SK-N-SH (cell line): ENCODE data around the gene TRH. TPM values are rescaled to one million over a fixed set of nuclear protein-coding genes. Genes with fewer than 3 reads are reported as not detected.
A peak's percentile ranks its signal among the peaks of the same experiment; 100 is the strongest.

Source experiments
- CTCF ChIA-PET: fragments of 300-600, 350-600 bp; formaldehyde crosslinking; extraction: SDS; loops from one replicate; lab custom pipeline; 2021; lab: Yijun Ruan, JAX
- POLR2A ChIA-PET: fragments of 350-600 bp; sonication (Branson Sonifier 250); formaldehyde crosslinking; extraction: SDS; loops from one replicate; lab custom pipeline; 2020; ENCODE audit warnings: antibody characterized with exemption, inconsistent platforms; lab: Yijun Ruan, JAX
- DNase-seq: peaks from one replicate; pipeline ENCODE4 v3.0.0; 2012
- H2AFZ ChIP-seq: fragments of 200-600 bp; sonication (generic); 2 replicates; pipeline ENCODE4 v1.8.1; 2016; ENCODE audit warnings: antibody characterized with exemption, mild to moderate bottlenecking, low read depth
- H3F3A ChIP-seq: fragments of 200-600 bp; sonication (generic); replicated peaks from 2 replicates; pipeline ENCODE3; 2016; ENCODE audit warnings: antibody characterized with exemption, mild to moderate bottlenecking; ENCODE audit not compliant: insufficient read depth
- H3K27ac ChIP-seq, 2 experiments: fragments of 200-500 bp in 1 of 2; fragments of 200-600 bp in 1 of 2; sonication (Bioruptor generic) in 1 of 2; sonication (generic), shearing (Covaris generic) in 1 of 2; 2 replicates each; pipeline versions ENCODE4 v1.5.1 to v1.6.1; 2014 to 2016; ENCODE audit warnings: low read depth in 2 of 2, inconsistent platforms in 1 of 2, low read length in 1 of 2, mild to moderate bottlenecking in 1 of 2, mixed read lengths in 1 of 2
- H3K27me3 ChIP-seq: fragments of 200-600 bp; sonication (generic), shearing (Covaris generic); 2 replicates; pipeline ENCODE4 v1.6.1; 2016; ENCODE audit warnings: mixed run types; ENCODE audit not compliant: insufficient read depth
- H3K36me3 ChIP-seq, 2 experiments: fragments of 200-500 bp in 1 of 2; fragments of 200-600 bp in 1 of 2; sonication (Bioruptor generic) in 1 of 2; sonication (generic) in 1 of 2; replicated peaks in 1 of 2; 2 replicates each; pipeline versions ENCODE3 to v1.5.1; 2014 to 2016; ENCODE audit warnings: low read length in 1 of 2, mild to moderate bottlenecking in 1 of 2; ENCODE audit not compliant: insufficient read depth in 2 of 2, control insufficient read depth in 1 of 2
- H3K4me1 ChIP-seq, 2 experiments: fragments of 200-500 bp in 1 of 2; fragments of 200-600 bp in 1 of 2; sonication (Bioruptor generic) in 1 of 2; sonication (generic), shearing (Covaris generic) in 1 of 2; 2 replicates each; pipeline versions ENCODE4 v1.5.1 to v1.6.1; 2014 to 2016; ENCODE audit warnings: low read depth in 1 of 2, low read length in 1 of 2, mixed run types in 1 of 2; ENCODE audit not compliant: insufficient read depth in 2 of 2, control insufficient read depth in 1 of 2
- H3K4me2 ChIP-seq: fragments of 200-600 bp; sonication (generic), shearing (Covaris generic); 2 replicates; pipeline ENCODE4 v1.6.1; 2017; ENCODE audit warnings: mixed run types
- H3K4me3 ChIP-seq, 2 experiments: fragments of 200-500 bp in 1 of 2; fragments of 200-600 bp in 1 of 2; sonication (Bioruptor generic) in 1 of 2; sonication (generic), shearing (Covaris generic) in 1 of 2; 2 replicates each; pipeline versions ENCODE4 v1.5.1 to v1.8.1; 2014 to 2016; ENCODE audit warnings: low read depth in 2 of 2, inconsistent platforms in 1 of 2, low read length in 1 of 2, mild to moderate bottlenecking in 1 of 2, mixed read lengths in 1 of 2, moderate library complexity in 1 of 2
- H3K79me2 ChIP-seq: fragments of 200-600 bp; sonication (generic); 2 replicates; pipeline ENCODE4 v1.8.1; 2017; ENCODE audit warnings: mild to moderate bottlenecking; ENCODE audit not compliant: insufficient read depth
- H3K9ac ChIP-seq: fragments of 200-600 bp; sonication (generic); 2 replicates; pipeline ENCODE4 v1.6.1; 2017; ENCODE audit warnings: mixed run types
- H3K9me2 ChIP-seq: fragments of 200-600 bp; sonication (generic); 2 replicates; pipeline ENCODE4 v1.6.1; 2017; ENCODE audit warnings: mixed run types
- H3K9me3 ChIP-seq: fragments of 200-600 bp; sonication (generic); 2 replicates; pipeline ENCODE4 v1.6.1; 2017; ENCODE audit warnings: mixed run types, mild to moderate bottlenecking, moderate library complexity
- H4K20me1 ChIP-seq: fragments of 200-600 bp; sonication (generic); 2 replicates; pipeline ENCODE4 v1.6.1; 2017; ENCODE audit warnings: mild to moderate bottlenecking, mixed run types; ENCODE audit not compliant: insufficient read depth
- FOSL2 ChIP-seq: IDR thresholded peaks from 2 replicates; pipeline ENCODE4 v1.4.0; 2012; ENCODE audit warnings: low read depth, mild to moderate bottlenecking, moderate library complexity, borderline replicate concordance
- GABPA ChIP-seq: IDR thresholded peaks from 2 replicates; pipeline ENCODE4 v1.4.0; 2012; ENCODE audit warnings: low read depth, mild to moderate bottlenecking
- GATA2 ChIP-seq: sonication (generic); formaldehyde crosslinking; IDR thresholded peaks from 2 replicates; pipeline ENCODE4 v1.5.0; 2020; ENCODE audit warnings: mild to moderate bottlenecking, missing genetic modification reagents
- JUND ChIP-seq: IDR thresholded peaks from 2 replicates; pipeline ENCODE4 v1.4.0; 2012
- POLR2AphosphoS5 ChIP-seq: IDR thresholded peaks from 2 replicates; pipeline ENCODE4 v1.6.1; 2012; ENCODE audit warnings: low read depth, low read length
- RCOR1 ChIP-seq: fragments of 150-350 bp; IDR thresholded peaks from 2 replicates; pipeline ENCODE4 v1.6.1; 2017; ENCODE audit warnings: antibody characterized with exemption, low read length
- RFX5 ChIP-seq: IDR thresholded peaks from 2 replicates; pipeline ENCODE4 v1.6.1; 2012; ENCODE audit warnings: mild to moderate bottlenecking, improper control_type of control experiment, low read length
- TAF1 ChIP-seq: IDR thresholded peaks from 2 replicates; pipeline ENCODE4 v1.6.1; 2012; ENCODE audit warnings: low read depth, mild to moderate bottlenecking, low read length, moderate library complexity, borderline replicate concordance
- YY1 ChIP-seq: IDR thresholded peaks from 2 replicates; pipeline ENCODE4 v1.4.0; 2012; ENCODE audit warnings: low read depth, mild to moderate bottlenecking
- ZBTB33 ChIP-seq: IDR thresholded peaks from 2 replicates; pipeline ENCODE4 v1.4.0; 2012; ENCODE audit warnings: low read depth, borderline replicate concordance
- WGBS: methylation state at CpG from one replicate; pipeline ENCODE4 v1.1.6; 2017; ENCODE audit warnings: low lambda C conversion rate; 5-methylcytosine and 5-hydroxymethylcytosine counted together
- polyA plus RNA-seq, 3 experiments: library from polyadenylated mRNA; depleted of rRNA; stranded (reverse); fragments of >200 nt; gene quantifications; 2 replicates each; pipeline ENCODE4 v1.2.3, GENCODE V29; 2012
- TF ChIP-seq, protein P1 (sequence below): IDR thresholded peaks from 2 replicates; pipeline ENCODE4 v1.6.1; 2012; ENCODE audit warnings: mild to moderate bottlenecking, low read depth, low read length, moderate library complexity
- TF ChIP-seq, protein P2 (sequence below): fragments of 150-350 bp; IDR thresholded peaks from 2 replicates; pipeline ENCODE4 v1.6.1; 2016; ENCODE audit warnings: mild to moderate bottlenecking, low read depth, low read length

TRH gene
- polyA plus RNA-seq, 1 of the 3 experiments (the other 2 are of a cell fraction) = not detected

DNA sequence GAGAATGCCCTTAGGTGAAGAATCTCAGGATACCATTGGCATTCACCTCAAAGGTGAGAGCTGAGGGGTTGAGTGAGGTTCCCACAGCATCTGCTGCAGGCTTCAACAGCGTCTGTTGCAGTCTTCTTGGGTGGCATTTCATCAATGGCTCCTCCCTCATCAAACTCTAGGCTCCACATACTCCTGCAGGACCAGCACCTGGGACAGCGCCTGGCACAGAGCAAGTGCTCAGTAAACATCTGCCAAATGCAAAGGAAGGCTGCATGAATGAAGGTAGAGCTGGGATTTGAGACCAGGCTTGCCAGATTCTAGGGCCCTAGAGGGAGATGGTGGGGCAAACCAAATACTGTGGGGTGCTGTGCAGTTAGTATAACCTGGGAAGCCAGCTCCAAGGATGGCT, 9.6 kb downstream of the TRH start:
- 21% methylated on average over 2 of the region's 2 CpGs for WGBS
- Histone ChIP-seq H3F3A (no peaks in the 10 kb centered on the region), H3K9me3 (no peaks in the 10 kb centered on the region), H3K9me2 (no peaks in the 10 kb centered on the region), H3K27me3 (peaks cover 19% of the 10 kb centered on the region; the same call in 1 of the 2 replicates), H3K4me3 (no peak overlapping the region), H3K4me2 (no peak overlapping the region), H3K4me1 (peaks cover 0 to 11% of the 10 kb centered on the region in 2 experiments; a peak in 1 of 4 replicates), H3K9ac (no peak overlapping the region), H3K36me3 (no peaks in the 10 kb centered on the region), H2AFZ (no peak overlapping the region), H3K27ac (no peak overlapping the region), H4K20me1 (no peaks in the 10 kb centered on the region), H3K79me2 (no peaks in the 10 kb centered on the region)
- DNase-seq = no peak
- ChIA-PET POLR2A (no interaction called here), CTCF (interaction anchor here (0.9 to 5.0 kb wide), 7 partner anchors 9 to 122 kb away, joined by 3 to 25 read pairs (median 5); no protein-coding TSS in a partner anchor)
- TF ChIP-seq TAF1 (no peak), GATA2 (CRISPR knock-in tag) (no peak), JUND (no peak), RCOR1 (no peak), FOSL2 (no peak)
- TF ChIP-seq, protein P1, sequence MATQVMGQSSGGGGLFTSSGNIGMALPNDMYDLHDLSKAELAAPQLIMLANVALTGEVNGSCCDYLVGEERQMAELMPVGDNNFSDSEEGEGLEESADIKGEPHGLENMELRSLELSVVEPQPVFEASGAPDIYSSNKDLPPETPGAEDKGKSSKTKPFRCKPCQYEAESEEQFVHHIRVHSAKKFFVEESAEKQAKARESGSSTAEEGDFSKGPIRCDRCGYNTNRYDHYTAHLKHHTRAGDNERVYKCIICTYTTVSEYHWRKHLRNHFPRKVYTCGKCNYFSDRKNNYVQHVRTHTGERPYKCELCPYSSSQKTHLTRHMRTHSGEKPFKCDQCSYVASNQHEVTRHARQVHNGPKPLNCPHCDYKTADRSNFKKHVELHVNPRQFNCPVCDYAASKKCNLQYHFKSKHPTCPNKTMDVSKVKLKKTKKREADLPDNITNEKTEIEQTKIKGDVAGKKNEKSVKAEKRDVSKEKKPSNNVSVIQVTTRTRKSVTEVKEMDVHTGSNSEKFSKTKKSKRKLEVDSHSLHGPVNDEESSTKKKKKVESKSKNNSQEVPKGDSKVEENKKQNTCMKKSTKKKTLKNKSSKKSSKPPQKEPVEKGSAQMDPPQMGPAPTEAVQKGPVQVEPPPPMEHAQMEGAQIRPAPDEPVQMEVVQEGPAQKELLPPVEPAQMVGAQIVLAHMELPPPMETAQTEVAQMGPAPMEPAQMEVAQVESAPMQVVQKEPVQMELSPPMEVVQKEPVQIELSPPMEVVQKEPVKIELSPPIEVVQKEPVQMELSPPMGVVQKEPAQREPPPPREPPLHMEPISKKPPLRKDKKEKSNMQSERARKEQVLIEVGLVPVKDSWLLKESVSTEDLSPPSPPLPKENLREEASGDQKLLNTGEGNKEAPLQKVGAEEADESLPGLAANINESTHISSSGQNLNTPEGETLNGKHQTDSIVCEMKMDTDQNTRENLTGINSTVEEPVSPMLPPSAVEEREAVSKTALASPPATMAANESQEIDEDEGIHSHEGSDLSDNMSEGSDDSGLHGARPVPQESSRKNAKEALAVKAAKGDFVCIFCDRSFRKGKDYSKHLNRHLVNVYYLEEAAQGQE = peak; percentile 93
- TF ChIP-seq, all 33 proteins: peak for 1

DNA sequence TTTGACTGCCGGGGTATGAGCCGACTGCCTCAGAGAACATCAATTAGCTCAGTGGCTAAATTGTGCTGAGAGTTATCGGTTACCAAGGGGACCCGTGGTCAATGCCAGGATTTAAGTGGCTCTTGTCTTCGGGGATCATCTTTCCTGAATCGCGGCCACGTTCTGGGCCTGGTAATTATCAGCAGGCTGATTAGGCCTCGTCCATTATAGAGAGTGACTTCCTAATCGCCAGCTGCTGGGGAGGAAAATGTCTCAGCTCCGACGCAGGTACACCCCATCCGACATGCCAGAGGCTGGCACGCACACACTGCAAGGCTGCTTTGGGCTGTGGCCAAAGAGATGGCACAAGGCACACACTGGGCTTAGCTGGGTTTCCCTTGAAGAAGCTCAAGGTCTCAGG, 10.6 kb downstream of the TRH start:
- no peaks in the 10 kb centered on the region for H3F3A ChIP-seq
- no peak overlapping the region for H3K27ac ChIP-seq
- peaks cover 0 to 11% of the 10 kb centered on the region in 2 experiments; a peak in 1 of 4 replicates for H3K4me1 ChIP-seq
- CTCF ChIA-PET = interaction anchor here (1.4 to 5.0 kb wide), 2 partner anchors 18 to 43 kb away, joined by 5 to 25 read pairs; no protein-coding TSS in a partner anchor
- H3K4me3 ChIP-seq = no peak overlapping the region
- no peak for TF ChIP-seq TAF1
- TF ChIP-seq POLR2AphosphoS5 = no peak
- no peak for TF ChIP-seq RFX5
- peak; percentile 25; the same call in 1 of the 2 replicates for TF ChIP-seq GATA2 (CRISPR knock-in tag)
- no peak for TF ChIP-seq ZBTB33
- TF ChIP-seq, protein P2, sequence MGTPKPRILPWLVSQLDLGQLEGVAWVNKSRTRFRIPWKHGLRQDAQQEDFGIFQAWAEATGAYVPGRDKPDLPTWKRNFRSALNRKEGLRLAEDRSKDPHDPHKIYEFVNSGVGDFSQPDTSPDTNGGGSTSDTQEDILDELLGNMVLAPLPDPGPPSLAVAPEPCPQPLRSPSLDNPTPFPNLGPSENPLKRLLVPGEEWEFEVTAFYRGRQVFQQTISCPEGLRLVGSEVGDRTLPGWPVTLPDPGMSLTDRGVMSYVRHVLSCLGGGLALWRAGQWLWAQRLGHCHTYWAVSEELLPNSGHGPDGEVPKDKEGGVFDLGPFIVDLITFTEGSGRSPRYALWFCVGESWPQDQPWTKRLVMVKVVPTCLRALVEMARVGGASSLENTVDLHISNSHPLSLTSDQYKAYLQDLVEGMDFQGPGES = no peak
- TF ChIP-seq GABPA = no peak
- TF ChIP-seq YY1 = no peak
- POLR2A ChIA-PET = no interaction called here
- no peak overlapping the region for H2AFZ ChIP-seq
- DNase-seq = peak; percentile 44
- H3K9ac ChIP-seq = no peak overlapping the region
- H3K9me3 ChIP-seq = no peaks in the 10 kb centered on the region
- 33% methylated on average over 4 of the region's 14 CpGs for WGBS
- no peaks in the 10 kb centered on the region for H4K20me1 ChIP-seq
- no peaks in the 10 kb centered on the region for H3K36me3 ChIP-seq
- H3K9me2 ChIP-seq = no peaks in the 10 kb centered on the region
- H3K4me2 ChIP-seq = no peak overlapping the region
- peaks cover 26% of the 10 kb centered on the region; the same call in 1 of the 2 replicates for H3K27me3 ChIP-seq
- H3K79me2 ChIP-seq = no peaks in the 10 kb centered on the region
